IPS DF 4.7 (cell line): ENCODE data around the gene CAMK2G.
"Not testable (repeated sequence)": the region's sequence is repeated elsewhere in the genome, so short reads cannot be mapped to it uniquely, and the experiment has no call there.

Source experiments
- DNase-seq: peaks from one replicate; pipeline ENCODE4 v3.0.0-alpha.2; 2013; ENCODE audit warnings: low spot score; ENCODE audit errors: extremely low read depth

Gene CAMK2G

DNA sequence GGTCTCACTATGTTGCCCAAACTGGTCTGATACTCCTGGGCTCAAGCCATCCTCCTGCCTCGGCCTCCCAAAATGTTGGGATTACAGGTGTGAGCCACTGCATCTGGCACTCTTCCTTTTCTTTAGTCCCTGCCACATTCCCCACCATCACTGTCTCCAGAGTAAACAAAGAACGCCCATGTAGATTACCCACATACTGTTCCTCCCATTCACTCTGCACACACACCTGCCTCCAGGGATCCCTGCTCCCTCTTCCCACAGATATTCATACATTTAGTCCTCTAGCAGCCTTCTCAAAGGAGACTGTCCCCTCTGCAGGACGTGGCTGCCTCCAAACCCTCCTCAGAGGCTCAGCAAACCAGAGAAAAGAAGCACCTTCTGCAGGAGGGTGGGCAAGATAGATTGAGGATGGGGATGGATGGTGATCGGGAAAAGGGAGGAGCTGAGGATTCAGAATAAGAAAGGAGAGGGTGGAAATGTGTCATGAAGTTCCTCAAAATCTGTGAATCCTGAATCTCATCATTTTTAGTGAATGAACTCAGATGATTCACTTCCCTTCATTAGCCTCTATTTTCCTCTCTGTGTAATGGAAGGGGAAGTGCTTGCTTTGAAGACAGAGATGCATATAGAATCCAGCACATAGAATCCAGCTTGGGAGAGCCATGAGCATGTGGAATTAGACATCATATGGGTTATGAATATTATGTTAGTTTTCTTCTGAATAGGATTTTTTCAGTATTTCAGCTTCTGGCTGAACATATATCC, 31.1 kb upstream of the CAMK2G start:
- DNase-seq: no peak

- DNase-seq: no peak
Observed at GRCh38 chr10:73902351-73902750, 28.0 kb upstream of the CAMK2G start.

- no peak for DNase-seq
Observed at GRCh38 chr10:73901261-73901660, 26.9 kb upstream of the CAMK2G start.

GRCh38 chr10:73900064-73900463, 25.7 kb upstream of the CAMK2G start:
- DNase-seq: no peak

GRCh38 chr10:73899423-73899822, 25.1 kb upstream of the CAMK2G start:
- DNase-seq: no peak

- DNase-seq: no peak
Observed at GRCh38 chr10:73898730-73899410, 24.5 kb upstream of the CAMK2G start.

DNA sequence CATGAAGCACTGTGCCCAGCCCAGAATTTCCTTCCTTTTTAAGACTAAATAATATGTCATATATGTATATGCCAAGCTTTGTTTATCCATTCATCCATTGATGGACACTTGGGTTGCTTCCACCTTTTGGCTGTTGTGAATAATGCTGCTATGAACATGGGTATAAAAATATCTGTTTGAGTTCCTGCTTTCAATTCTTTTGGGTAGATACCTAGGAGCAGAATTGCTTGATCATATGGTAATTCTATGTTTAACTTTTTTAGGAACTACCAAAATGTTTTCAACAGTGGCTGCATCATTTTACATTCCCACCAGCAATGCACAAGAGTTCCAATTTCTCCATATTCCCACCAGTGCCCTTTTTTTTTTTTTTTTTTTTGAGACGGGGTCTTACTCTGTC, 23.3 kb upstream of the CAMK2G start:
- no peak for DNase-seq

DNA sequence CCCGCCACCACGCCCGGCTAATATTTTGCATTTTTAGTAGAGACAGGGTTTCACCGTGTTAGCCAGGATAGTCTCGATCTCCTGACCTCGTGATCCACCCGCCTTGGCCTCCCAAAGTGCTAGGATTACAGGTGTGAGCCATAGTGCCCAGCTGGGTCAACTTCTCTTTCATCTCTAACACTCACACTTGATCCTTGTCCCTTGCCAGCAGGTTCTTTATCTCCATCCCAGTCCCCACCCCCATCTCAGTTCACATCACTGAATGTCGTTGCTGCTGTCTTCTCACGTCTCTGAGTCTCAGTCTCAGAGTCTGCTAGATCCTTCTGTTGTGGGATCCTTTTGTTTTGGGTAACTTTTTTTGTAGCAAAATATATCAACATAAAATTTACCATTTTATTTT, 21.0 kb upstream of the CAMK2G start:
- DNase-seq: not testable (repeated sequence)

GRCh38 chr10:73894245-73894971, 20.1 kb upstream of the CAMK2G start:
- no peak for DNase-seq

DNA sequence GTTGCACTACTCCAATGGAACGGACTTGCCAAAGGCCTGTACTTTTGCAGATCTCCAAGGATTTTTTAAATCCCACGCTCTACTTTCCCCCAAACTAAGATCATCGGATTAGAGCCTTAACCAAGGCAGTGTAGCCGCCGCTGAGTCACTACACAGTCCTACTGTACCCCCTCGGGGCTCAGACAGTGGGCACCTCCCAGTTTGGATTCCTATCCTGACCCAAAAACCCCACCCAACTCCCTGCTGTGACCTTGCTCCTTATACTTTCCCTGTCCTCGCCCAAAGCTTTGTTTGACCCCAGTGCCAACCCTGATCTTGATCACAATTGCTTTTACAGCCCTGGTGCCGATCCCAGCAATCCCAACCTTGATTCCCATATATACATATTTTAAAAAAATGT, 19.1 kb upstream of the CAMK2G start:
- no peak for DNase-seq

GRCh38 chr10:73892310-73893030, 18.1 kb upstream of the CAMK2G start:
- DNase-seq: no peak

DNA sequence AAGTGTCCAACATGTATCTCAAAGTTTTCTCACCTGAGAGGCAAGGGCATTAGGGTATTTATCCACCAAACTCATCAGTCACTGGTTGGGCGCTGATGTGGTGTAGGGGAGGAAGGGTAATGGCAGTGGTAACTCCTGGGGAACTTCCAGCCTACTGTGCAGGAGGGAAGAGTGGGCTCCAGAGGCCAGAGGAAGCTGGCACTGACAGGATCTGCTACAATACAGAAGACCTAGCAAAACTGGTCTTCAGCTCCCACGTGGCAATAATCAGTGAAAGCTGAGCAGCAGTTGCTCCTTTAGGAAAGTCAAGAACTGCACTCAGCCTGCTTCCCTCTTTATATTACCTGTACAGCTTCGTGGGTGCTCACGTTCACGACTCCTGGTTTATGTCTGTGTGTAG, 17.2 kb upstream of the CAMK2G start:
- DNase-seq: no peak

DNA sequence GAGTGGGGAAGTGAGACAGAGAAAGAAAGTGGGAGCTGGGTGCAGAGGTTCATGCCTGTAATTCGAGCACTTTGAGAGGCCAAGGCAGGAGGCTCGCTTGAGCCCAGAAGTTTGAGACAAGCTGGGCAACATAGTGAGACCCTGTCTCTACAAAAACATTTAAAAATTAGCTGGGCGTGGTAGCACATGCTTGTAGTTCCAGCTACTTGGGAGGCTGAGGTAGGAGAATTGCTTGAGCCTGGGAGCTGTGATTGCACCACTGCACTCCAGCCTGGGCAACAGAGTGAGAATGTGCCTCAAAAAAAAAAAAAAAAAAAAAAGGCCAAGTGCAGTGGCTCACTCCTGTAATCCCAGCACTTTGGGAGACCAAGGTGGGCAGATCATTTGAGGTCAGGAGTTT, 16.5 kb upstream of the CAMK2G start:
- DNase-seq: not testable (repeated sequence)

DNA sequence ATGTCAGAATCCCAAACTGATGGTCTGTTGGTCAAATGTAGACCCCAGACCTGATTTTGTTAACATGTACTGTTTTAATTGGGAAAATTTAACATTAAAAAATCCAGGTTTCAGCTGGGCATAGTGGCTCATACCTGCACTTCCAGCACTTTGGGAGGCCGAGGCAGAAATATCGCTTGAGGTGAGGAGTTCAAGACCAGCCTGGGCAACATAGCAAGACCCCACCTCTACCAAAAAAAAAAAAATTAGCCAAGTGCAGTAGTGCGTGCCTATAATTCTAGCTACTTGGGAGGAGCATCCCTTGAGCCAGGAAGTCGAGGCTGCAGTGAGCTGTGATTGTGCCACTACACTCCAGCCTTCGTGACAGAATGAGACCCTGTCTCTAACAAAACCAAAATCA, 15.9 kb upstream of the CAMK2G start:
- DNase-seq: no peak

DNA sequence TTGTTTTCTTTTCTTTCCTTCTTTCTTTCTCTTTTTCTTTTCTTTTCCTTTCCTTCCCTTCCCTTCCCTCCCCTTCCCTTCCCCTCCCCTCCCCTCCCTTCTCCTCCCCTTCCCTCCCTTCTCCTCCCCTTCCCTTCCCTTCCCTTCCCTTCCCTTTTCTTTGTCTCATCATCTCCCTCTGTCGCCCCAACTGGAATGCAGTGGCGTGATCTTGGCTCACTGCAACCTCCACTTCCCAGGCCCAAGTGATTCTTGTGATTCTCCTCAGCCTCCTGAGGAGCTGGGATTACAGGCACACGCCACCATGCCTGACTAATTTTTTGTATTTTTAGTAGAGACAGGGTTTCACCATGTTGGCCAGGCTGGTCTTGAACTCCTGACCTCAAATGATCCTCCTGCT, 15.1 kb upstream of the CAMK2G start:
- DNase-seq: not testable (repeated sequence)

- no peak for DNase-seq
Observed at GRCh38 chr10:73889014-73889413, 14.7 kb upstream of the CAMK2G start.

- DNase-seq: no peak
Observed at GRCh38 chr10:73888514-73888913, 14.2 kb upstream of the CAMK2G start.

DNA sequence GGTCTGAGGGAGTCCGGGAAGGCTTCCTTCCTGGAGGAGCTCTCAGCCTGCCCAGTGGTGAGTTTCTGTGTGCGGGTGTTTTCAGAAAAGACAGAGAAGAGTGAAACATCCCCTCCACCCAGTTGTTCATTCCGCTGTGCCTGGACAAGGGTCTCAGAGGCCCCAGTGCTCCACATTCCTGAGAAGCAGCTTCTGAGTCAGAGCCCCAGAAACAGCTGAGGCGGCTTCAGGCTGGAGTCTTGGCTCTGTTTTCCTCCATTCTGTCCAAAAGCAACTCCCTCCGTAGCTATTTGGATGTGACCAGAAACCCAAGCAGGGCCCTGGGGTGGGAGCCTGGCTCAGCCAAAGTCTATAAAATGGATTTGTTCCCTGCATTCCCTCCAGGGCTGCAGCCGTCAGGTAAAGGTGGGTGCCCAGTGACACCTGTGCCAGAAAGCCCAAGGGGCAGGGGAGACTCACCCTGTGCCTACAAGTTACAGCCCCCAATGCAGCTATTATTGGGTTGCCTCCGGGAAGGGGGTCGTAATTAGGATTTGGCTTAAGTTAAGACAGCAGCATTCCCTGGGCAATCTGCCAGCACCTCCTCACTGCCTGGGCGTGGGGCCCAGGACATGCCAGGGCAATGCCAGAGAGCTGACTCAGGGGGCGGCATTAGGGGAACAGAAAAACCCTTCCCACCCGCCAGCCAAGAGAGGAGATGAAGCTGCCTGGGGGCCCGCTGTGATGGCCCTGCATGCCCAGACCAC, 13.1 kb upstream of the CAMK2G start:
- DNase-seq: no peak

GRCh38 chr10:73886661-73887293, 12.4 kb upstream of the CAMK2G start:
- DNase-seq: no peak

DNA sequence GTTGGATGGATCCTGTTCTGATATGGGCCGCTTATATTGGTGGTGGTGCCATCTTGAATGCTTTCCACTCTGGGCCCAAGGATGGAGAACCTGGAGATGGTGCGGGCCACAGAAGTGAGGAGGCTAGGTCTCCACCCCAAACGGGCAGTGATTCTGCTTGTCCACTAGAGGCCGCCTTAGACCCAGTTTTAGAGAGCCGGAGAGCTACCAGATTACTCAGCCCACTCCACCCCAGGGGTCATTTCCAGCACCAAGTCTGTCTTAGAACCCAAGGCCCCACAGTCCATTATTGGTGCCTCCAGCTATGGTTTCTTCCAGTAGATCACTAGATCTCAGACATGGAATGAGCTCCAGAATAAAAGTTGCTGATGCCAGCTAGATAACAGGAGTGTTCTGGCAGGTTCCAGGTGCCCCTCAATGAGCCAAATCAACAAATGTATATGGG, 11.8 kb upstream of the CAMK2G start:
- DNase-seq: peak; percentile 74
